Activated gamma-delta T cell treated with anti-CD3 and anti-CD28 coated beads, Interleukin-2, amount 50 U/mL, for 16 hours (primary cell): ENCODE data around the gene TAMALIN.
A peak's percentile ranks its signal among the peaks of the same experiment; 100 is the strongest.

Experiments
- DNase-seq: peaks from one replicate; pipeline ENCODE4 v3.0.0-alpha.2; 2020; ENCODE audit warnings: low read depth

Gene TAMALIN

GRCh38 chr12:52037248-52037861 is 30.6 kb downstream of the TAMALIN start:
- no peak for DNase-seq

- no peak for DNase-seq
Observed at GRCh38 chr12:52038447-52038846, 31.7 kb downstream of the TAMALIN start.

DNA sequence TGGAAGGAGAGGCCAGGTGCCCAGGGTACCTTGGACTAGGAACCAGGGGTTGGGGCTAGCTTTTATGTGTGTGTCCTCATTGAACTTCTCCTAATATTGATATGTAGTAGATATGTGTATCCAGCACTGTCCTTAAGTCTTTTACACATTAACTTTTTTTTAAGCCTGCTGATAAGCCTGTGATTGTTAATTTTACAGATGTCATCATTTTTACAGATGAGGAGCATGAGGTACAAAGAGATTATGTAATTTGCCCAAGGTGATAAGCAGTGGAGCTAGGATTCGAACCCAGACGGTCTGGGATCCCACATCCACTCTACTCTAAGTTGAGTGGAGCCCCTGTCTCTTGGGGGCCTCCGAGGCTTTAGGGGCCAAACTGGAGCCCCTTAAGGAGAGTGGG is 34.3 kb downstream of the TAMALIN start:
- DNase-seq, result no peak

GRCh38 chr12:52041695-52042123 is 35.0 kb downstream of the TAMALIN start:
- peak; percentile 40 for DNase-seq

GRCh38 chr12:52042706-52043385 is 36.1 kb downstream of the TAMALIN start:
- DNase-seq, result no peak

DNA sequence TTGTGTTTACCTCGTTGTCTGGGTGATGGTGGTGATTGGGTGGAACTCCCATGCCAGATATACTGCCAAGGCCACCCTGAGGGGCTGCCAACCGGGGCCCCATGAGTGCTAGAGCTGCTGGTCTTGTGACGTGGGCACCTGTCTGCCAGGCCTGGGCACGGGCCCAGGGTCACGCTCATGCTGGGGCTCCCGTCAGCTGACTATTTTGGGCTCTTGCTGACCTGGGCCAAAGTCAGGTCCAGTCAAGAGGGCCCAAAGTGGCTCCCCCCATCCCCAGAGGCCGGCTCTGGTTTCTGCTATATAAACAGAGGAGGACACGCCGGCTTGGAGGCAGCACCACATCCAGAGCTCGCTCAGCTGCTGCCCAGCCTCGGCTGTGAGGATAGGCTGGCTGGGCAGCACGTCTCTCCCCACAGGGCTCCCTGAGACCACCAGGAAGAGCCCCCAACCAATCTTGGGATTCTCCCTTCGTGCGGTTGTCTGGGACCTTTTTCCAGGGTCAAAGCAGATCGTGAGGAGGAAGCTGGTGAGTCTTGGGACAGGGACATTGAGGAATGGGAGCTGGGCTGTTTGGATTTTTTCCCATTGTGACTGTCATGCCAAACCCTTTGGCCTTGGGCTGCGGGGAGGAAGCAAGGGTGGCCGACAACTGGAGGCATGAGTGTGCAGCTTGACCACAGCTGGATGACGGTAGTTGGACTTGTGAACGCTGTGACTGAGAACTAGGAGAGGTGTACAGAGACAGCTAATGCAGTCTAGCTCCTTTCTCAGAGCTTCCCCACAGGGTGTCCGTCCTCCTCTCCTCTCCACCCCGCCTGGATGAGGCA is 36.9 kb downstream of the TAMALIN start:
- no peak for DNase-seq

- no peak for DNase-seq
Observed at GRCh38 chr12:52044292-52044983, 37.7 kb downstream of the TAMALIN start.

GRCh38 chr12:52045794-52046199 is 39.1 kb downstream of the TAMALIN start:
- no peak for DNase-seq

DNA sequence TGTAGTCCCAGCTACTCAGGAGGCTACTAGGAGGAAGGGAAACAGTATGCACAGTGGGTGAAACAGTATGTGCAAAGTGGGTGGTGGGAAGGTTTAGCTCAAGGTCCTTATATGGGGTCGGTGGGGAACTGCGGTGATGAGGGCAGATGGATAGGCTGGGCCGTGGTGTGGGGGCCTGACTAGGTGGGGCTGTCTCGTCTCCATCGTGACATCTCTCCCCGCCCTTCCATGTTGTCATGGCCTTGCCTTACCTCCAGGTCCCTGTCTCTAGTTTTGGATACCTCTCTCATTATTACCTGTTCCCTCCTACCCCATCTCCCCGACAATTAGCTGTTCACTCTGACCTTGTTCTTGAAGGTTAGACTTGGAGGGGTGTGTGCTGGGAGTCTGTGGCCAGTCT is 40.1 kb downstream of the TAMALIN start:
- DNase-seq, result no peak

- no peak for DNase-seq
Observed at GRCh38 chr12:52049286-52049685, 42.5 kb downstream of the TAMALIN start.

GRCh38 chr12:52049688-52050087 is 42.9 kb downstream of the TAMALIN start:
- no peak for DNase-seq

GRCh38 chr12:52050116-52050757 is 43.5 kb downstream of the TAMALIN start:
- DNase-seq, result no peak

DNA sequence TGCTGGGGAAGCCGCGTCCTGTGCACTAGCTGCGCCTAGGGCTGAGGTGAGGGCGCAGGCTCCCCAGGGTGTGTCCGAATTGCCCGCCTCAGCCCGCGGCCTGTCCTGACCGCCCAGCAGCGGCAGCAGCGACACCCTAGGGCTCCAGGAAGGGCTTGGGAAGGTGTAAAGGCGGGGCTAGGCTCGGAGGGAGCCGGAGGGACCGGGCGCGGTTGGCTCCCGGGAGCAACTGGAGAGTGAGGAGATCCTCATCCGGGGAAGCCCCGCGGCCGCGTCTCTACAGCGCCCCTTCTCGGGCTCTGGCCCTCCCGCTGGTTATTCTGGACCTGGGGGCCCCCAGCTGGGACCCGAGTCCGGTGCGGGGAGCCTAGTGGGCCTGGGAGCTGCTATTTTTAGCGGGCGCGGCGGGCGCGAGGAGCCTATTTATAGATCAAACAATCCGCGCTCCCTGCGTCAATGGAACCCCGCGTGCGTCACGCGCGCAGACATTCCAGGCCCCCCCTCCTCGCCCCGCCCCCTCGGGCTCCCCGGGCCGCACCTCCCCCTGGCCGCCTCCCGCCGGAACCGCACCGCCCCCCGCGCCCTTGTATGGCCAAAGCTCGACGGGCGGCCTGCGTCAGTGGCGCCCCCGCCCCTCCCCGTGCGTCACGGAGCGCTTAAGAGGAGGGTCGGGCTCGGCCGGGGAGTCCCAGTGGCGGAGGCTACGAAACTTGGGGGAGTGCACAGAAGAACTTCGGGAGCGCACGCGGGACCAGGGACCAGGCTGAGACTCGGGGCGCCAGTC is 44.2 kb downstream of the TAMALIN start, which contains the start of gene NR4A1:
Gene NR4A1 (plus strand): TSS at position 685 of the 784 bp plus-strand sequence. CDS start 2,887 bp downstream, outside the sequence.
- DNase-seq, result peak; percentile 99

GRCh38 chr12:52052468-52053186 is 45.9 kb downstream of the TAMALIN start:
- no peak for DNase-seq

GRCh38 chr12:52053536-52054209 is 46.9 kb downstream of the TAMALIN start:
- no peak for DNase-seq

- no peak for DNase-seq
Observed at GRCh38 chr12:52054231-52054832, 47.6 kb downstream of the TAMALIN start.

GRCh38 chr12:52054833-52055730 is 48.3 kb downstream of the TAMALIN start:
- DNase-seq, result no peak
